Lung (tissue), 12 donors: Measurements from ENCODE around the gene RASL11B. TPM values are rescaled to one million over a fixed set of nuclear protein-coding genes. Genes with fewer than 3 reads are reported as not detected.
"Not testable (repeated sequence)": the region's sequence is repeated elsewhere in the genome, so short reads cannot be mapped to it uniquely, and the experiment has no call there.

Experiments used
- ATAC-seq: fragments of 200-7000 bp; cut with Tn5 transposase; one replicate; pipeline ENCODE4 v1.9.1; 2020; ENCODE audit warnings: moderate number of reproducible peaks; ENCODE audit not compliant: insufficient read depth, low FRiP score
- DNase-seq, 3 donors: peaks; one replicate each; pipeline ENCODE4 v3.0.0-alpha.2; 2013 to 2017
- H3K27ac ChIP-seq, 2 donors: one replicate each; pipeline ENCODE4 v1.5.1; 2013; ENCODE audit warnings: mild to moderate bottlenecking in 2 of 2, moderate library complexity in 2 of 2, control low read depth in 1 of 2, inconsistent platforms in 1 of 2, low read depth in 1 of 2, low read length in 1 of 2
- H3K27me3 ChIP-seq, 3 donors: one replicate each; pipeline ENCODE4 v1.5.1; 2013; ENCODE audit warnings: low read length in 2 of 3; ENCODE audit not compliant: control insufficient read depth in 3 of 3, insufficient read depth in 3 of 3
- H3K36me3 ChIP-seq, 4 donors: one replicate each; pipeline ENCODE4 v1.5.1; 2013; ENCODE audit warnings: low read length in 4 of 4, mild to moderate bottlenecking in 1 of 4, moderate library complexity in 1 of 4; ENCODE audit not compliant: control insufficient read depth in 4 of 4, insufficient read depth in 4 of 4
- H3K4me1 ChIP-seq, 5 donors: one replicate each; pipeline ENCODE4 v1.5.1; 2013; ENCODE audit warnings: low read length in 5 of 5, mild to moderate bottlenecking in 2 of 5, moderate library complexity in 1 of 5; ENCODE audit not compliant: control insufficient read depth in 5 of 5, insufficient read depth in 5 of 5
- H3K4me3 ChIP-seq: one replicate; pipeline ENCODE4 v1.5.1; 2013; ENCODE audit warnings: mild to moderate bottlenecking, control low read depth, moderate library complexity
- H3K9ac ChIP-seq, 2 donors: one replicate each; pipeline ENCODE4 v1.5.1; 2013; ENCODE audit warnings: low read length in 2 of 2, control low read depth in 1 of 2; ENCODE audit not compliant: insufficient read depth in 1 of 2
- H3K9me3 ChIP-seq, 4 donors: one replicate each; pipeline ENCODE4 v1.5.1; 2013; ENCODE audit warnings: low read length in 3 of 4, mild to moderate bottlenecking in 1 of 4, moderate library complexity in 1 of 4; ENCODE audit not compliant: control insufficient read depth in 4 of 4, insufficient read depth in 3 of 4
- CTCF ChIP-seq: IDR thresholded peaks from 2 replicates; pipeline ENCODE4 v1.5.1; 2012; ENCODE audit warnings: mild to moderate bottlenecking; ENCODE audit errors: control extremely low read depth, extremely low read depth
- WGBS, 2 donors: extraction: QIAGEN DNeasy Blood & Tissue Kit; methylation state at CpG; one replicate each; pipeline ENCODE4 v1.1.7; 2013; 5-methylcytosine and 5-hydroxymethylcytosine counted together
- polyA plus RNA-seq, 2 donors: library from polyadenylated mRNA; stranded (reverse); fragments of 200-250 nt; gene quantifications; one replicate each; pipeline ENCODE4 v1.2.1, GENCODE V29; 2013
- total RNA-seq, 2 donors: library from RNA; depleted of rRNA in 1 of 2; stranded (reverse); fragments of >200 nt in 1 of 2; gene quantifications; one replicate each; pipeline ENCODE4 v1.2.1, GENCODE V29; 2014 to 2021
- donor health status: control.
- donor health status: control.
- donor health status: Bipolar disorder and iron deficiency.
- donor health status: healthy.
- donor health status: DM: yes; HTN: yes; CAD: no.

The RASL11B gene
- total and polyA plus RNA-seq, 4 donors = 1.0 to 5.7 (median 1.7) TPM

GRCh38 chr4:52824603-52825459 lies 37.3 kb upstream of the RASL11B start:
- no peak for TF ChIP-seq CTCF
- ATAC-seq (peak; percentile 43), DNase-seq (peak; percentile 93 to 97 (median 96))
- WGBS, 2 donors = 60 to 69% methylated on average over 12 of the region's 12 CpGs
- Histone ChIP-seq H3K9me3 (no peaks in the 10 kb centered on the region), H3K27ac (peak overlapping the region in 1 of 2 donors; percentile 43), H3K4me3 (no peak overlapping the region), H3K4me1 (peaks cover 0 to 22% (median 11%) of the 10 kb centered on the region in 5 donors), H3K9ac (no peak overlapping the region), H3K27me3 (no peaks in the 10 kb centered on the region), H3K36me3 (no peaks in the 10 kb centered on the region)

- Histone ChIP-seq H3K4me3 (no peak overlapping the region), H3K36me3 (no peaks in the 10 kb centered on the region), H3K27me3 (no peaks in the 10 kb centered on the region), H3K4me1 (peaks cover 0 to 22% (median 11%) of the 10 kb centered on the region in 5 donors), H3K9me3 (no peaks in the 10 kb centered on the region), H3K9ac (no peak overlapping the region), H3K27ac (peak overlapping the region in 1 of 2 donors; percentile 43)
- WGBS, 2 donors = 62 to 66% methylated on average over 3 of the region's 3 CpGs
- TF ChIP-seq CTCF = no peak
- DNase-seq = peak in 2 of 3 donors; percentile 37 to 43
- no peak for ATAC-seq
These were observed 36.5 kb upstream of the RASL11B start for GRCh38 chr4:52825460-52826090.

GRCh38 chr4:52833941-52834525 lies 28.1 kb upstream of the RASL11B start:
- 80 to 88% methylated on average over 3 of the region's 3 CpGs for WGBS, 2 donors
- no peak overlapping the region for H3K9ac ChIP-seq
- ATAC-seq = no peak
- H3K4me3 ChIP-seq = no peak overlapping the region
- DNase-seq = no peak
- no peaks in the 10 kb centered on the region for H3K36me3 ChIP-seq
- H3K9me3 ChIP-seq = no peaks in the 10 kb centered on the region
- H3K27ac ChIP-seq = no peak overlapping the region
- TF ChIP-seq CTCF = no peak
- H3K27me3 ChIP-seq = no peaks in the 10 kb centered on the region
- peaks cover 0 to 9% (median under 1%) of the 10 kb centered on the region in 5 donors for H3K4me1 ChIP-seq

- H3K27ac ChIP-seq, H3K9me3 ChIP-seq, H3K4me3 ChIP-seq, ATAC-seq, DNase-seq, H3K36me3 ChIP-seq, H3K9ac ChIP-seq, H3K27me3 ChIP-seq: not testable (repeated sequence)
- 91 to 95% methylated on average over 8 of the region's 8 CpGs for WGBS, 2 donors
- peaks cover 0 to 13% (median 6%) of the 10 kb centered on the region in 5 donors for H3K4me1 ChIP-seq
These were observed 27.3 kb upstream of the RASL11B start for GRCh38 chr4:52834641-52835456.
